GM19468 (cell line): ENCODE measurements around the gene CHST11.

Experiments used
- ATAC-seq: cut with Tn5 transposase; IDR thresholded peaks from one replicate; pipeline ENCODE4 v1.9.1; 2021; ENCODE audit warnings: mild to moderate bottlenecking, moderate library complexity, moderate number of reproducible peaks; ENCODE audit not compliant: unreplicated experiment; ENCODE audit errors: extremely low read depth

Gene CHST11

GRCh38 chr12:104457746-104458693 lies 1.3 kb downstream of the CHST11 start:
- no peak for ATAC-seq

- no peak for ATAC-seq
Measured at GRCh38 chr12:104458694-104459367, 2.1 kb downstream of the CHST11 start.

DNA sequence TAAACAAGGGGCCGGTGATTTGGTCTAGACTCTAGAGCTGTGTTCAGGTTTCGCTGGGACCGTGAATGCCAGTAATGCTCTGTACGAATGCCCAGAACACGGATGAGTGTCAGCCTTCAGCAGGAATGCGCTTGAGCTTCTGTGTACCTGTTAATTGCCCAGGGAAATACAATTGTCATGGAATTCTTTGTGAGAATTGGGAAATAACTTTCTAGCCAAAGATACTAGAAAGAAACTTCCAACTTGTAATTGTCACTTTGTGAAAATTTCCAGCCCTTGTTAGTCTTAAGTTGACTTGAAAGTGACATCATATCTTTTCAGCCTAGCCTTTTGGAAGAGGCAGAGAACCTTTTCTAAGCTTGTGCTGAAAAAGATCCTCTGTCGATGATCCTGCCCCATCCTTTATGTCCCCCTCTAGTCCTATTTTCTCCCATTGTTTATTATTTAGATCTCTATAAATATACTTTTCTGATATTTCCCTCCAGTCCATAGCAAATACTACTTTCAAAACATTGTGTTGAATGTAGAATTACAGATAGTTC lies 2.7 kb downstream of the CHST11 start:
- no peak for ATAC-seq

DNA sequence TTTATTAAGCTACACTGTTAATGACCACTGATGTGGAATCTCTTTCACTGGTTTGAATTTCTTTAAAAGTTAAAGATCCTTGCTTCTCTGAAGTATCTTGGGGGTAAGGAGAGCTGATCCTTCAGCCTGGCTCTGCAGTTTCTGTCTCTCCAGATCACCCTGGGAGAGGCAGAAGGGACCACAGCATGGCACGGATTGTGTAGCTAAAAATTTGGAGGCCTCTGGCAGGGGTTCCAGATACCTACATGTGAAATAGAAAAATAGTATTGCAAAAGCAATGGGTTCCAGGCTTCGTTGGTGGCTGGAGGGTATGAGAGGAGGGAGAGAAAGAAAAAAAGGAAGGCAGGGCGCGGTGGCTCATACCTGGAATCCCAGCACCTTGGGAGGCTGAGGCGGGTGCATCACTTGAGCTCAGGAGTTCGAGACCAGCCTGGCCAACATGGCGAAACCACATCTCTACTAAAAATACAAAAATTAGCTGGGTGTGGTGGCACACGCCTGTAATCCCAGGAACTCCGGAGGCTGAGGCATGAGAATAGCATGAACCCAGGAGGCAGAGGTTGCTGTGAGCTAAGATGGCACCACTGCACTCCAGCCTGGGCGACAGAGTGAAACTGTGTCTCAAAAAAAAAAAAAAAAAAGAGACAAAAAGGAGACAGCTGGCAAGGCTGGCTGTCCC lies 3.4 kb downstream of the CHST11 start:
- no peak for ATAC-seq

DNA sequence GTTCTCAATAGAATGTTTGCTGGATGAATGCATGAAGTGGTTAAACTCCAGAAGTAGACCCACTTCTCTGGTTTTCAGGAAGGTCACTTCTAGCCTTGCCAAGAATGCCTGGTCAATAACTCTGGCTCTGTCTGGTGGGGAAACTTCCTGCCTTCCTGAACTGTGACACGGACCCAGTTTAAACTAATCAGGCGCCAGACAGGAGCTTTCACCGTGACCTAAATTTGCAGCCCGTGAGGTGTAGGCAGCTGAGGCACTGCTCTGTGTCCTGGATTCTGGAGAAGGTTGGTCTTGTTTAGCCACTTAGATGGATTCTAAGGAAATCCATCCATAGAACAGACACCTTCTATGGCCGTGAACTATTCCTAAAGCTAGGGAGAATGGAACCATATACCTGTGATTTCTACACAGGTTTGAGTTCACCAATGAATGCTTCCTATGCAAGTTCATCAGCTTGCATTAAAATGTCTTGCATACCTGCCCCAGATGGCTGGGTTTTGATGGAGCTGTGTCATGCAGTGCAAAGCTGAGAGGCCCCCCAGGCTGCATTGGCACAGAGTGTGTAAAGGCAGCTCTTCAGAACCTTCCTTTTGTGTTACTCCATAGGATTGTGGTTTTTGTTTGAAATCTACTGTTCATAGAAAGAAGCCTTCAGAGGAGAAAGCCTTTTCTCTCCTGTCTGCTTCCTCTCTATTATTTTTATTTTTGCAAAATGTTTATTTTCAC lies 4.4 kb downstream of the CHST11 start:
- ATAC-seq: no peak

DNA sequence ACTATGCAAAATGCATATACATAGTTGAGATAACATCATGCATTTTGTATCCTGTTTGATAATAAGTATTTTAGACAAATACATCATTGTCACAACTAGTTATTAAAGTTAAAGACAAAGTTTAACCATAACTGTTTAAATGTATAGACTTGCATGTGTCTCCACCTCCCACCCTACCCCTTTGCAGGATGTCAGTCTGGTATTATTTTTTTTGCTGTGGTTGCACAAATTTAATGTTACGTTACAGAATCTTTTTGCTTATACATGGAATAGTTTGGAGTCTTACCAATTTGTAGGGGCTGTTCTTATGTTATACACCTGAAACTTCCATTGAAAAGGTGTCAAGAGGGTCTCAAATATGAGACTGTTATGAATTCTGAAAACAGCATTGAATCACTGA lies 5.6 kb downstream of the CHST11 start:
- ATAC-seq: no peak

DNA sequence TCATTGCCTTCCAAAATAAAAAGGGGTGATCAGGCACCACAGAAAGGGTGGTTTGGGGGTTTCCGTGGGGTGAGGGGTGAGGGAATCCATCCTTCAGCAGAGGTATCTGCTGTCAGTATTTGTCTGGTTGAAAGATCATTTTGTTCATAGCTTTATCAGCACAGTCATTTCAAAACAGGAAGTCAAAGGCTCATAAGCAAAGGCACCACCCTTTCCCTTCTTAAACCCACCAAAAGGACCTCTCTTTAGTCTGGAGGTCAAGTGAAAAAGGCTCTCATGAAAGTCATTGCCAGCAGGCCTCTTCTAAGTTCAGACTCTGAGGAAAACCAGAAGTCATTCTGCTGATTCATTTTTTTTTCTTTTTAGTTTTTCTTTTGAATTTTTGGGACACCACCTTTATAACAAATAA lies 6.2 kb downstream of the CHST11 start:
- ATAC-seq: no peak

DNA sequence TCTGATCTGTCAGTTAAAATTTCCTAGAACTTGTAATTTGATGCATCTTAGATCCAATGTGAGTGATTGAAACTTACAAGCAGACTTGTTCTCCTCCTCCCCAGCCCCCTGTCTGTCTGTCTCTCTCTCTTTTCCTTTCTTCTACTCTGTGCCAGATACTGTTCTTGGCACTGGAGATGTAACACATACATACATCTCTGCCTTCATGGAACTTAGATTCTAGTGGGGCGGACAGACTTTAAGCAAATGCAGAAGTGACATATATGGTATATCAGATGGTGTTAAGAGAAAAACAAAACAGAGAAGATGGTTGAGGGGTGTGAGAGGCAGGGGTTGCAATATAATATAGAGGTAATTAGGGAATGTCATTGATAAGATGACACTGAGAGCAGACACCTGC lies 6.6 kb downstream of the CHST11 start:
- no peak for ATAC-seq

- no peak for ATAC-seq
Measured at GRCh38 chr12:104464899-104465298, 8.2 kb downstream of the CHST11 start.

DNA sequence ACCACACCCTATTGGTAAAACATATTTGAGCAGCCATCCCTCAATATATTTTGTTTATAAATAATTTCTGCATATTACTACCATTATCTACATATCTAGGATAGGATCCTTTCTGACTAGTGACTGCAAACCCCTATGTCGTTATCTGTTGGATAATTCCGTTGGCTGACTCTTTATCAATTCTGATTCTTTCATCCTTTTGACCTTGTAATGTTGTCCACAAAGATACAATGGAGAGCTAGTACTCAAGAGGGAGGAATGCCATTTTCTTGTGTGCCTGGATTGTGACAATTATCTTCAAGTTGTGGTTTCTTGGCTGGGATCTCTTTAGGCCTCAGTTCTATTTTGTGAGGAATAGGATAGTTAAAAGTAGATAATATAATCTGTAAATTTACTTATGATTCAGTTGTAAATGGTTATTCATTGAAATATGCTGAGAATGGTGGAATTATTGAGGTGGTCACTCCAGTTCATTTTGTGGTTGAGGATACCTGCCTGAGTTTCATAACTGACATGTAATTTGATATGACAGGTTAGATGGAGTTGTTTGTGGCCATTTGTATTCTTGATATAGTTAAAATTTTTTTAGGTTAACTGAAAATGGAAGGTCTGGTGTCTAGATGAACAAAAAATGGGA lies 10.1 kb downstream of the CHST11 start:
- no peak for ATAC-seq

DNA sequence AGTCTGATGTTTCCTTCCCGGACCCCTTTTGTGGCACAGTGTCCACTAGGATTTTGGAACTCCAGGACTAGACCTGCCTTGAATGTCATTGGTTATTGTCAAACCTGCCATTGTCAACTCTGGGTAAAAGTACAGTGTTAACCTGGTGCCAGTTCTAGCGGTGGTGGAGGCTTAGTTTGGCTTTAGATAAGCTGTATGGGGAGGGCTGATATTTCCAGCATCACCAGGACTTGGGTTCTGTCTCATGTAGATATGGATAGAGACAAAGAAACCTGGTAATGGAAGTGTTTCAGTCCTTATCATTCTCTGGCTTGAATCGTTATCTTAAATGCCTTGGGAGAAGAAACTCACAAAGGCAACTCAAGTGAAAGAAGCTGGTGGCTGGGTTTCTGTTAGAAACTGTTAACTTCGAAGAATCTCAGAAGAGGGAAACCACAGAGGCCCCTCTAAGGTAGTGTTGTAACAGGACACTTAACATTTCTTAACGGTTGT lies 10.6 kb downstream of the CHST11 start:
- ATAC-seq: no peak

DNA sequence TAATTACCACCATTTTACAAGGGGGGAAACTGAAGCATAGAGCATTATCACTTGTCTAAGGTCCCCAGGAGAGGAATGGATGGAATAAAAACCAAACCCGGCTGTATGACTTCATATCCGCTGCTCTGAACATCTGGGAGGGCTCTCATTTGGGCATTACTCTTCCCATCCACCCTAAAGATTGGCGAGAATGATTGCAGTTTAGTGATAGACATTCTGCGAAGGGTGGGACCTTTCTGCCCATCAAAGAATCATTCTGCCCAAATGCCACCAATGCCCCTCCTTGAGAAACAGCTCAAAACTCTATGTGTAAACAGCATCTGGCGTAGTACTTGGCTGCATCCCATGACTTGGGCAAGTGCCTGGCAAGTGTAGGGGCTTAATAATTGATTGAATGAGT lies 11.6 kb downstream of the CHST11 start:
- ATAC-seq: no peak

- no peak for ATAC-seq
Measured at GRCh38 chr12:104469066-104469465, 12.3 kb downstream of the CHST11 start.

DNA sequence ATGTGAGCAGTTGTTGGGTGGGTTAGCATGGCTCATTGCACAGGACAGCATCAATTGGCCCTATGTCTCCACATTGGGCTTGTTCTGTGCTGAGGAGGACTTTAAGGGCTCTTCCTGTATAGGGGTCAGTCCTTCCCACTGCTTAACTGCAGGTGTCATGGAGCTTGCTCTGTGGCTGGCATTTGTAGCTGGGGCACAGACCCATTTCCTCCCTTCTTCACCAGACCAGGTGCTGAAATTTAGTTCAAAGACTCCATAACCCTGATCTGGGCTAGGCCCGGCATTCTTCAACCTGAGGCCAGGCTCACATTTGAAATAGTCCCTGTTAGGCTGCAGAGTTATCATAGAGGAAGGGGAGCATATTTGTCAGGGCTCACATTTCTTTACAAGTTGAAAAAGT lies 12.8 kb downstream of the CHST11 start:
- ATAC-seq: no peak

GRCh38 chr12:104470521-104470920 lies 13.8 kb downstream of the CHST11 start:
- no peak for ATAC-seq

- ATAC-seq: no peak
Measured at GRCh38 chr12:104471336-104471735, 14.6 kb downstream of the CHST11 start.

DNA sequence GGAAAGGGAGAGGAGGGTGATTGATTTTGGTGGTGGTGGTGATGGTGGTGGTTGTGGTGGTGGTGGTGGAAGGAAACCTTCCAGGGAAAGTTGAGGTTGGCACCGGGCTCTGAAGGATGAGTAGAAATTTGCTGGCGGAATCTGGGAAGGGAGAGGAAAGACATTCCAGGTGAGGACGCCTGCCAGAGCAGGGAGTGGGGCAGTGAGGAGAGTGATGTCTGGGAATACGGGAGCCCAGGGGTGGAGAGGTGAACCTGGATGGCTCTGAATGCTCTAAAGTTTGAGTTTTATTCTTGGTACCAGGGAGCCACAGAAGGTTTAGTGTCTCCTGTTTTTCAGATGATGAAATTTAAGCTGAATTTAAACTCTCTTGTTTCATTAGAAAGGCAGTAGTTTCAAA lies 16.0 kb downstream of the CHST11 start:
- ATAC-seq: no peak

DNA sequence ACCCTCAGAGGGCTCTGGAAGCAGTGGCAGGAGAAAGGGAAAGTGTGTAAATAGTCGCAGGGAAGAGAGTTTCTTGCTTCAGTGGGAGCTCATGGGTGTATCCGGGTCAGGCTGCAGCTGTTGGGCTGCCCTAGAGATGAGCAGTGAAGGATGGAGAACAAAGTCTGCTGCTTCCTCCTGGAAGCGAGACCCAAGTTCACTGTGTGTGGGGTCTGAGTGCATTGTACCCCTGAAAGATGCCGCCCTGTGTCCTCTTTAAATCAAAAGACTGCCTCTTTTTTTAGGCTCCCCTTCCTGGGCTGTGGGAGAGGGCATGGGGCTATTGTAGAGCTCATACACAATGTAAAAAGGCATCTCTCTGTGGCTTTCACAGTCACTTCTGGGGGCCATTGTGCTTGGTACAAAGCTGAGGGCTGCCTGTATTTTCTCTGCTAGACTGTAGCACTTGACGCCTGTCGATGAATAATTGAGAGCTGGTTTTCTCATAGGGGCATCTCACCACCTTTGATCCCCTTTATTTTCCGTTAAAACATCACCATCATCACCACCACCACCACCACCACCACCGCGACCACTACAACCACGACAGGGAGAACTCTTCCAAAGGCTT lies 16.7 kb downstream of the CHST11 start:
- ATAC-seq: peak; percentile 49

DNA sequence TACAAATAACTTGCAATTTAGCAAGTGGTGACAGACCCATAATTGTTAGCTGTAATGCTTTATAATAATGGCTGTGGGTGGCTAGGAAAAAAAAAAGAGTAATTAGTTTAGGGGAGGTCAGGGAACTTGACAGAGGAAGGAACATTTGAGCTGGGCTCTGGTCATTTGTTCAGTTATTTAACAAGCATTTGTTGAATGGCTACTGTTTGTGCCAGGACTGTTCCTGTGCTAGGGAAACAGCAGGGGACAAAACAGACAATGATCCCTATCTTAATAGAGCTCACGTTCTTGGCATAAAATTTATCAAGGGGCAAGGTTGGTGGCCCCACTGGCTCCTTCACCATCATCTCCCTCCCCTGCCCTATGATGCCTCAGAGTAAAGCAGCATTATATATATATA lies 18.5 kb downstream of the CHST11 start:
- no peak for ATAC-seq
